HL-60 (cell line): ENCODE measurements around the gene RBMS3.

Source experiments
- SPI1 ChIP-seq: IDR thresholded peaks from 2 replicates; pipeline ENCODE4 v1.6.1; 2012; ENCODE audit warnings: low read depth, mild to moderate bottlenecking, borderline replicate concordance
- TF ChIP-seq, protein P1 (sequence below): IDR thresholded peaks from one replicate; pipeline ENCODE4 v1.5.1; 2011; ENCODE audit warnings: low read length, control low read depth, inconsistent platforms; ENCODE audit not compliant: insufficient read depth

- TF ChIP-seq, protein P1, sequence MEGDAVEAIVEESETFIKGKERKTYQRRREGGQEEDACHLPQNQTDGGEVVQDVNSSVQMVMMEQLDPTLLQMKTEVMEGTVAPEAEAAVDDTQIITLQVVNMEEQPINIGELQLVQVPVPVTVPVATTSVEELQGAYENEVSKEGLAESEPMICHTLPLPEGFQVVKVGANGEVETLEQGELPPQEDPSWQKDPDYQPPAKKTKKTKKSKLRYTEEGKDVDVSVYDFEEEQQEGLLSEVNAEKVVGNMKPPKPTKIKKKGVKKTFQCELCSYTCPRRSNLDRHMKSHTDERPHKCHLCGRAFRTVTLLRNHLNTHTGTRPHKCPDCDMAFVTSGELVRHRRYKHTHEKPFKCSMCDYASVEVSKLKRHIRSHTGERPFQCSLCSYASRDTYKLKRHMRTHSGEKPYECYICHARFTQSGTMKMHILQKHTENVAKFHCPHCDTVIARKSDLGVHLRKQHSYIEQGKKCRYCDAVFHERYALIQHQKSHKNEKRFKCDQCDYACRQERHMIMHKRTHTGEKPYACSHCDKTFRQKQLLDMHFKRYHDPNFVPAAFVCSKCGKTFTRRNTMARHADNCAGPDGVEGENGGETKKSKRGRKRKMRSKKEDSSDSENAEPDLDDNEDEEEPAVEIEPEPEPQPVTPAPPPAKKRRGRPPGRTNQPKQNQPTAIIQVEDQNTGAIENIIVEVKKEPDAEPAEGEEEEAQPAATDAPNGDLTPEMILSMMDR, result no peak
- TF ChIP-seq SPI1, result no peak
These were observed 17.1 kb downstream of the RBMS3 start for GRCh38 chr3:29297998-29298397.
